Measurements from ENCODE around the gene RAB25.

DNA sequence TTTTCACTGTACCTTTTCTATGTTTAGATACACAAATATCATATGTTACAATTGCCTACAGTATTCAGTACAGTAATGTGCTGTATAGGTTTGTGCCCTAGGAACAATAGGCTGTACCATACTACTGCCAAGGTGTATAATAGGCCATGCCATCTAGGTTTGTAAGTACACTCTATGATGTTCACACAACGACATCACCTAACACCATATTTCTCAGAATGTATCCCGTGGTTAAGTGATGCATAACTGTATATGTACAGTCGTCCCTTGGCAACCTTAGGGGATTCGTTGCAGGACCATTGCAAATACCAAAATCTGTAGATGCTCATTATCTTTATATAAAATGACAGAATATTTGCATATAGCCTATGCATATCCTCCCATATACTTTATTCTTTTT lies 34.4 kb upstream of the RAB25 start:
- TF ChIP-seq, protein P1, sequence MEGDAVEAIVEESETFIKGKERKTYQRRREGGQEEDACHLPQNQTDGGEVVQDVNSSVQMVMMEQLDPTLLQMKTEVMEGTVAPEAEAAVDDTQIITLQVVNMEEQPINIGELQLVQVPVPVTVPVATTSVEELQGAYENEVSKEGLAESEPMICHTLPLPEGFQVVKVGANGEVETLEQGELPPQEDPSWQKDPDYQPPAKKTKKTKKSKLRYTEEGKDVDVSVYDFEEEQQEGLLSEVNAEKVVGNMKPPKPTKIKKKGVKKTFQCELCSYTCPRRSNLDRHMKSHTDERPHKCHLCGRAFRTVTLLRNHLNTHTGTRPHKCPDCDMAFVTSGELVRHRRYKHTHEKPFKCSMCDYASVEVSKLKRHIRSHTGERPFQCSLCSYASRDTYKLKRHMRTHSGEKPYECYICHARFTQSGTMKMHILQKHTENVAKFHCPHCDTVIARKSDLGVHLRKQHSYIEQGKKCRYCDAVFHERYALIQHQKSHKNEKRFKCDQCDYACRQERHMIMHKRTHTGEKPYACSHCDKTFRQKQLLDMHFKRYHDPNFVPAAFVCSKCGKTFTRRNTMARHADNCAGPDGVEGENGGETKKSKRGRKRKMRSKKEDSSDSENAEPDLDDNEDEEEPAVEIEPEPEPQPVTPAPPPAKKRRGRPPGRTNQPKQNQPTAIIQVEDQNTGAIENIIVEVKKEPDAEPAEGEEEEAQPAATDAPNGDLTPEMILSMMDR (IDR thresholded peaks at IDR 0.05): no peak
- no peak for TF ChIP-seq POLR2A (IDR thresholded peaks at IDR 0.05)

Measured in thyroid gland (tissue), 4 donors.